GM18526 (cell line): ENCODE results near the gene TSPAN1.
A peak's percentile ranks its signal among the peaks of the same experiment; 100 is the strongest.

Source experiments
- POLR2A ChIP-seq: IDR thresholded peaks from 3 replicates; pipeline ENCODE4 v1.6.1; 2011; ENCODE audit not compliant: insufficient read length; ENCODE audit errors: extremely low read depth

The TSPAN1 gene

DNA sequence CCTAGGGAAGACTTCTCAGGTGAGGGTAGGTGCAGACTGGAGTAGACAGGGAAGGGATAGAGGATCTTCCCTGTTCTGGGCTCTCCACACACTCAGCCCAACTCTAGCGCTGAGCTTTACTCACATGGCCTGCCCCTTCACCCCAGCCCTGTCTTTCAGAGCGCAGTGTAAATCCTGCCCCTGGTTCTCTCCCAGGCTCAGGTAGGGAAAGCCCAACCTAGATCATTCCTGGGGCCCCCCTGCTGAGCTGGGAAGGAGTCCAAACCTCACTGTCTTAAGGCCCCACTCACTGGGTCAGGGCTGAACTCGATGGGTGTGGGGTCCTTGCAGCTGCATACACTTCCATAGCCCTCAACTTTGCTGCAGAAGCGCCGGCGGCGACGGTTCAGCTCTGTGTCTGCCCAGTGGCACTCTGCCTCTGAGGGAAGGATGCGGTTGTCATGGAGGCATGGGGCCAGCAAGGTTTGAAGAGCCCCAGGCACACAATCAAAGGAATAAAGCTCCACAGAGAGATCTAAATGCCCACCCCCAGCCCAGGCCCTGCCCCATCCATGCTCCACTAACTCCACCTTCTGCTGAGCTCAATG, 19.2 kb downstream of the TSPAN1 start:
- TF ChIP-seq POLR2A = no peak

DNA sequence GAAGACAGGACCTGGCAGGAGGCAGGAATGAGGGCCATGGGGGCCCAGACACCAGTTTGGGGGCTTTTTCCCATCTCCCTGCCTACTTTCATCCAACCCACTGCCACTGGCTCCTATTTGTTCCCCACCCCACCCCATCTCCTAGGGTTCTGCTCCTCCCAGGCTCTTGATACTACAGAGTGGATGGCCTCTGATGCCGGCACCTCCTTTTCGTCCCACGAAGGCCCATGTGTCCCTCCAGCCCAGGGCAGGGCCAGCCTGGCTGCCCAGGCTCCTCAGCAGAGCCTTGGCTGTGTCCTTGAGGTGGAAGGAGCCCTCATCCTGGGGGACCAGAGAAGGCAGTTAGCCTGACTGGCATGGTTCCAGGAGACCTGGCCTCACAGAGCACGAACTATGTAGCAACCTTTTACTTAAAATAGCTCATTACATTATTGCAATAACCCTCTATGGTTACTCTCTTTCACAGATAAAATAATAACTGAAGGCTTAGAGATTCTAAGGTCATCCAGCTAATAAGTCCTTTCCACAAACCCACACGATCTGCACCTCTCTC, 19.8 kb downstream of the TSPAN1 start:
- TF ChIP-seq POLR2A = no peak

DNA sequence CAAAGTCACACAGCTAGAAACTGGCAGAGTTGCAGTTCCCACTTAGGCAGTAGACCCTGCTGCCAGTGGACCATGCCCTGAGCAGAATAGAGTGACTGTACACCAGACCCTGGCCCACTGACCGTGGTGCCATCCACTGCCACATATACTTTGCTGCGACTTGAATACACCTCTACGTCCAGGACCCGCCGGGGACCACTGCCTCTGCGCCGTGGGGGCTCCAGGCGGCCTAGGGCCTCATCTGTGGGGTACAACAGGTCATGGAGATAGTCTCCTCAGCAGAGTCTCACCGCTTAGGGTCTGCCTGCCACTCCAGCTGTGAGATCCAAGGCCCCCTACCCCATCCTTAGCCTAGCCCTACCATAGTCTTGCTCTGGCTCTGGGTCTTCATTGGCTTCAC, 21.7 kb downstream of the TSPAN1 start:
- no peak for TF ChIP-seq POLR2A

DNA sequence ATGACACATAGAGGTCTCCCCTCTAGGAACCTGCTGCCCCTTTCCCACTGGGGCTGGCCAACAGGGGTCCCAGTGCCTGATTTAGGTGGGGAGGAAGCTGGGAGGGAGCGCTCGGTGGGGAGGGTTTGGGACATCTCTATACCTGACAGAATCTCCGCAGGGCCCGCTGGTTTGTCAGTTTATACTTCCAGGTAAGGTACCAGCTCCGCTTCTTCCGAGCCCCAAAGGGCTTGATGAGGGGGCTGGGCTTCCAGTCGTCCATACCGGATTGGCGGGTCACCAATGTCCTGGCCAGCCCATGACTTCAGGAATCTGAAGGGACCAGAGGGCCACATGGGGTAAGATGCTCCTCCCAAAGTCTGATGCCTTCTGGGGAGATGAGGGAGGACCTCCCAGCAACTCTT, 22.7 kb downstream of the TSPAN1 start:
- TF ChIP-seq POLR2A = no peak

DNA sequence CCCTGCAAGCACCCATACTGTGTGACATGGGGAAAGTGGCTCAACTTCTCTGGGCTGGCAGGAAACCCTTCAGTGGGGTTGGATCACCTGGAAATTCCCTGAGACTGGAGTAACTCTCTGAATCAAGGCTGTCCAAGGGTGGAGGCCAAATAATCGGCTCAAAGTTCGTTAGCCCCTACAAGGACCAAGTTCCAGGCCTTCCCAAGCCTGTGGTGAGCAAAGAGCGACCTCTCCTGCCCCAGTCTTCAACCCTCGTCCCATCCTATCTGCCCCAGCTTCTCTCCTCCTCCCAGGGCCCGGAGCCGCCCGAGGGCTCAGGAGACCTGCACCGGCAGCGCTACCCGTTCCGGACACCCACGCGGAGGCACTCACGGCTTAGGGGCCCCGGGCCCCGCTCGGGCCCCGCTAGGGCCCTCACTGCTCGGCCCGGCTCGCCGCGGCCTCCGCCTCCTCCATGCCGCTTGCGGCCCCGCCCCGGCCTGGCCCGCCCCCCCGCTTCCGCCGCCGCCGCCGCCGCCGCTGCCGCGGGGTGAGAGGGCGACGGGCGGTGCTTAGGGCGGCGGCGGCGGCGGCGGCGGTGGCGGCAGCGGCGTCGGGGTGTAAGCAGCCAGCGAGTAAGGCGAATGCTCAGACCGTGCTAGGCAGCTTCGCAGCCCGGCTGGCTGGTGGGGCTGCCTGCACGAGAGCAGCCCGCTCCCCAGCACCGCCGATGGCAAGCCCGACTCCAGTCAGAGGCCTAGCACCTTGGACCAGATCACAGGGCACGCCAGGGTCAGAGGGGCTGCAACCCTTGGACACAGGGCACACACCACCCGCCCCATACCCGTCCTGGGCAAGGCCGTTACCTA, 23.3 kb downstream of the TSPAN1 start, which contains the start of gene POMGNT1:
POMGNT1 (minus strand) TSS at position 471 of the 848 bp plus-strand sequence. CDS start 613 bp downstream, outside the sequence.
- peak; percentile 54 for TF ChIP-seq POLR2A

DNA sequence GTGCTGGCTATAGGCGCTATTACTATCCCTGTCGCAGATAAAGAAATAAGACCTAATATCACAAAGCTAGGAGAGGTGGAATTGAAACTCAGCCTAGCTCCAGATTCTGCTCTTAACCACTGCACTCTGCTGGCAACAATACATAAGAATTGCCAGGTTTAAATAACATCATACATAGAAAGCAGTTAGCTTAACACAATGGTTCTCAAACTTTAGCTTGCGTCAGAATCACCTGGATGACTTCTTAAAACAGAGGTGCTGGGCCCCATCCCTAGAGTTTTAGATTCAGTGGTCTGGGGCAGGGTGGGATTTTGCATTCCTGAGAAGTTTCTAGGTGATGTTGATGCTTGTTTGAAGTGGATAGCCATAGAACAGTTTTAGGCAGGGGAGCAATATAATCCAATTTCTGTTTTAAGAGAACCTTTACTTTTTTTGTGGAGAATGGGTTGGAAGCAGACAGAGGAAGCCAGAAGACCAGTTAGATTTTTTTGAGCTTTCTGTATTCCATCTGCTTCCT, 24.4 kb downstream of the TSPAN1 start:
- TF ChIP-seq POLR2A = no peak

DNA sequence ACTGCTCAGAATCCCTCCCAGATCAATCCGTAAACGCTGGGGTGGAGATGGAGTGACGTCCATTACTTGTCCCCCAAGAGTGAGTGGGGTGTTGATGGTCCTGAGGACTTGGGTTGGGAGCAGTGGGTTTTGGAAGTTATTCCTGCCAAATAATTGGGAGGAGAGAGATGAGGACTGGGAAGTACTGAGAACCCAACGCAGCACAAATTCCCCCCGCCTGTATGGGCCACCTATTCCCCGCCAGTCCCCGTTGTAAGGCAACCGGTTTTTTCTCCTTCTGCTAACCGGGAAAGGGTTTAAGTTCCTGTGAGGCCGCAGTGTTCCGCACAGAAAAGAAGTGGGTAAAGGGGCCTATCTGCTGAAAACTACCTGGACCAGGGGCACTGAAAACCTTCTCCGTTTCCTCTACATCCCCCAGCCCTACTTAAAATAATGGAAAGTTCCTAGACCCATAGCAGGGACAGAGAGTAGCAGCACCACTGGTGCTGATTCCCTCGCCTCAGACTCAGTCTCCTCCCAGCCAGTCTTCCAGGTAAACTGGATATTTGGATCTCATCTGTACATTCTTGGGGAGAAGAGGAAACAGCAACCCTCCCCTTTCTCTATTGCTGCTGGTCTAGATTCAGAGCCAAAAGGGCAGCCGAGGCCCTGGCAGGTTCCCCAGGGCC, 29.0 kb downstream of the TSPAN1 start:
- no peak for TF ChIP-seq POLR2A

DNA sequence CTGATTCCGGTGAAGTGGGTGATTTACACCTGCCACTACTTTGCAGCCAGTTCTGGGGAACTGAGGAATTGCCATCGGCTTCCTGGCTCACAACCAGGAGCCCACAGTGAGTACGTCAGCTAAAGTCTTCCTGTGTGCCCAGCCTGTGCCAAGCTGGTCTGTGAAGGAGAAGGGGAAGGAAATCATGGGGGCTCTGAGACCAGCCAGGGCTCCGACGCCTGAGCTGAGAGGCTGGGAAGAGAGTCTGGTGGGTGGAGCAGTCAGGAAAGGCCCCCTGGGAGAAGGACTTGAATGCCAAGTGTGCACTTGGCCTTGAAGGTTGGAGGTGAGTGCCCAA, 29.5 kb downstream of the TSPAN1 start:
- TF ChIP-seq POLR2A = no peak

DNA sequence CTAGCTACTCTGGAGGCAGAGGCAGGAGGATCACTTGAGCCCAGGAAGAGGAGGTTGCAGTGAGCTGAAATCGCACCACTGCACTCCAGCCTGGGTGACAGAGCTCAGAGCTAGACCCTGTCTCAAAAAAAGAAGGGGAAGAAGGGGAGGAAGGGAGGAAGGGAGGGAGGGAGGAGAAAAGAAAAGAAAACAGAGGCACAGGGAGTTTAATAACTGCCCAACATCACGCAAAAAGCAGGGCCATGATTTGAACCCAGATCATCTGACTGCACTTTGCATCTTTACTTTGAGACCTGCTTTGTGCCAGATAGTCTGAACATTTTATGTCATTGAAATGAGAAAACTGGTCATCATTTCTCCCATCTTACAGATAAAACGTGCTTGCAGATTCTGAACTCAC, 30.3 kb downstream of the TSPAN1 start:
- TF ChIP-seq POLR2A = no peak

DNA sequence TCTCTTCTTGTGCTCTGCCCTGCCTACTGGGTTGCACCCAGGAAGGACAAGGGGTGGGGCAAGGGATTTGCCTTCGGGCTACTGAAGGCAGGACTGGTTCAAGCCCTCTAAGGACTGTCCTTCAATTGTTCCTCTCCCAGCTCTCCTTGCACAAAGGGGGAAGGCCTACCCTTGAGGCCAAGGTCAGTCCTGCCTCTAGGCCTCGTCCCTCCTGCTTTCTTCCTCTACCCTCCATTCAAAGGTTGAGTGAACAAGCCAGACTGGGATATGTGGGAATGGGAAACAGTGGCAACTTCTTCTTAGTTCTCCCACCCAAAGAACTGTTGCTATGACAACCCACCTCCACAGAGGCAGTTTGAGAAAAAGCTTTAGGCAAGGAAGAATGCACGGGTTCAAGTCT, 30.9 kb downstream of the TSPAN1 start:
- TF ChIP-seq POLR2A = no peak

DNA sequence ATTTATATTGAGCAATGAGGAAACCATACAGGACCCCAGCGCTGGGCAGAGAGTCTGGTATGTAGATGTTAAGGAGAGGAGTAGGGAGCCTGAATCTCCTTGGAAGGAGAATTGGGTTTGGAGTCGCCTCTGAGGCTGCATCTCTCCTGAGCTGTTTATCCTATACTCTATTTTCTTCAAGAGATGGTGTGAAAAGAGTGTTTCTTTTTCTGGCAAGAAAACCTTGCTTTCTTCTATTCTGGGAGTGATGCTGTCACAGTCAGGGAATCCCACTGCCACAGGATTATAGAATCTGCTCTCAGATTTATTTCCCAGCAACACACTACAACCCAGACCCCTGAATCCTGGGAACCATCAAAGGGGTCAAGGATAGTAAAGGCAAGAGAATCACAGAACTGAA, 31.5 kb downstream of the TSPAN1 start:
- no peak for TF ChIP-seq POLR2A

DNA sequence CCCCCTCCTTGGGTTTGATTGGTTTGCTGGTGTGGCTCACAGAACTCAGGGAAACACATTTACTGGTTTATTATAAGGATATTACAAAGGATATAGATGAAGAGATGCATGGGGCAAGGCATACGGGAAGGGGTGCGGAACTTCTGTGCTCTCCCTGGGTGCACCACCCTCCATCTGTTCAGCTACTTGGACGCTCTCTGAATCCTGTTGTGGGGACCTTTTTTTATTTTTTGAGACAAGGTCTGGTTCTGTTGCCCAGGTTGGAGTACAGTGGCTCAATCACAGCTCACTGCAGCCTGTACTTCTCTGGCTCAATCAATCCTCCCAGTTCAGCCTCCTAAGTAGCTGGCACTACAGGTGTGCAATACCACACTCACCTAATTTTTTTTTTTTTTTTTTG, 35.7 kb downstream of the TSPAN1 start:
- no peak for TF ChIP-seq POLR2A

DNA sequence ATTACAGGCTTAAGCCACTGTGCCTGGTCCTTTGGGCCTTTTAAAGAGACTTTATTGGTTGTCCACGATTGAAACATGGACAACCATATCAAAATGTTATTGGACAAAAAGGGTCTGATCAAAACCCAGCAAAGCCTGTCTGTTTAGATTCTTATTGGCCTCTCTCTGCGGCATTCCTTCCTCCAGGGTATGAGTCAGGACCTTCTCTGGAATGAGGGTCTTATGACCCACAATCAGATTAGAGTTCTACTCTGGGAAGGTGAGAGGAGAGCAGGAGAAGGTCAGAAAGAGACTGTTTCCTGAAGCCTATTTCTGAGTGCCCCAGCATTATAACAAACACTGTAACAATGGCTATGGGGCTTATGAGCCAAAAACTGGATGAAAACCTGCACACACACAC, 36.2 kb downstream of the TSPAN1 start:
- TF ChIP-seq POLR2A = no peak

DNA sequence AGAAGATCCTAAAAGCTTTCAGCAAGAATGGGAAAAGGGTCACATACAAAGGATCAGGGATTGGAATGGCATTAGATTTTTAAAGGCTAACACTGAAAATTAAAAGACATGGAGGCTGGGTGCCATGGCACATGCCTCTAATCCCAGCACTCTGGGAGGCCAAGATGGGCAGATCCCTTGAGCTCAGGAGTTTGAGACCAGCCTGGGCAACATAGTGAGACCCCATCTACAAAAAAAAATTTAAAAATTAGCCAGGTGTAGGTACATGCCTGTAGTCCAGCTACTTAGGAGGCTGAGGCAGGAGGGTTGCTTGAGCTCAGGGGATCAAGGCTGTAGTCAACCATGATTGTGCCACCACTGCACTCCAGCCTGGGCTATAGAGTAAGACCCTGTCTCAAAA, 40.6 kb downstream of the TSPAN1 start:
- no peak for TF ChIP-seq POLR2A

DNA sequence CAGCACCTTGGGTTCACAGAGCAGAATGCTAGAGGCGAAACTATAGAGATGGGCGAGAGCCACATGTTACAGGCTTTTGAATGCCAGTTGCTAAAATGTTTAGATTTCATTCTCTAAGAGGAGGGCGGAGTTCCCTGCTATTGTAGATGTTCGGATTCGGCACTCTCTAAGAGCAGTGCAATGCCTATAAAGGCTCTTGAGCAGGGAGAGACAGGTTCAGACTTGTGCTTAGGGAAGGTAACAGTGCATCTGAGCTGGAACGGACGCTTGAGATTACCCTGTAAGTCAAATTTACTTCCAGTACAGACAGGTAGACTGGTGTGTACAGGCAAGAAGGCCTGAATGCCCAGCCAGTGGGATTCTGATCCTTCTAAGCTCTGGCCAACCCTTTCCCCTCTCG, 43.6 kb downstream of the TSPAN1 start:
- no peak for TF ChIP-seq POLR2A
